HepG2 (cell line): ENCODE results near the gene NHERF2. TPM values are rescaled to one million over a fixed set of nuclear protein-coding genes. Genes with fewer than 3 reads are reported as not detected.

Experiments used
- AHR ChIP-seq: IDR thresholded peaks from 2 replicates; pipeline ENCODE4 v1.6.1; 2018; ENCODE audit warnings: missing genetic modification reagents, missing compliant biosample characterization
- ATF7-NPFF ChIP-seq: sonication (generic); formaldehyde crosslinking; IDR thresholded peaks from 2 replicates; pipeline ENCODE4 v1.8.1; 2023; ENCODE audit warnings: mild to moderate bottlenecking, low read depth, missing genetic modification reagents, moderate library complexity
- KMT2B ChIP-seq: IDR thresholded peaks from 2 replicates; pipeline ENCODE4 v1.6.1; 2016; ENCODE audit warnings: missing genetic modification reagents, missing compliant biosample characterization
- NCOA1 ChIP-seq: sonication (generic); formaldehyde crosslinking; IDR thresholded peaks from 2 replicates; pipeline ENCODE4 v1.9.0; 2021; ENCODE audit warnings: missing genetic modification reagents
- NCOR1 ChIP-seq: fragments of 200-600 bp; sonication (generic); IDR thresholded peaks from 2 replicates; pipeline ENCODE4 v1.7.0; 2017; ENCODE audit warnings: antibody characterized with exemption, low read length, borderline replicate concordance
- TBX3 ChIP-seq: fragments of 450-650 bp; IDR thresholded peaks from 2 replicates; pipeline ENCODE4 v1.6.1; 2017; ENCODE audit warnings: antibody characterized with exemption, mild to moderate bottlenecking, inconsistent platforms, borderline replicate concordance
- ZNF230 ChIP-seq: sonication (generic); formaldehyde crosslinking; IDR thresholded peaks from 2 replicates; pipeline ENCODE4 v1.4.0; 2020; ENCODE audit warnings: mild to moderate bottlenecking, missing genetic modification reagents
- ZNF510 ChIP-seq: sonication (generic); formaldehyde crosslinking; IDR thresholded peaks from 2 replicates; pipeline ENCODE4 v1.4.0; 2020; ENCODE audit warnings: low read depth, mild to moderate bottlenecking, missing genetic modification reagents
- polyA plus RNA-seq, 8 experiments: library from polyadenylated mRNA; depleted of rRNA in 3 of 8; stranded (reverse) in 7 of 8; unstranded in 1 of 8; fragments of >200 nt; fragmentation: Illumina TruSeq in 4 of 8; extraction: Trizol in 4 of 8; gene quantifications; 2 replicates each; pipeline versions ENCODE4 v1.2.1 to v1.2.3, GENCODE V29; 2011 to 2016; ENCODE audit warnings: low read depth in 4 of 8, missing spikeins in 1 of 8, mixed read lengths in 1 of 8; ENCODE audit not compliant: insufficient read depth in 1 of 8
- total RNA-seq, 5 experiments: library from RNA; depleted of rRNA; stranded (reverse); fragments of >200 nt; fragmentation: Illumina TruSeq; extraction: Trizol; gene quantifications; 2 replicates each; pipeline ENCODE4 v1.2.3, GENCODE V29; 2016; ENCODE audit warnings: low read depth in 1 of 5
- TF ChIP-seq, protein P1 (sequence below): sonication (generic); formaldehyde crosslinking; conservative IDR thresholded peaks from 2 replicates; pipeline ENCODE4 v1.4.0; 2020; ENCODE audit warnings: mild to moderate bottlenecking, missing genetic modification reagents, moderate library complexity
- TF ChIP-seq, protein P2 (sequence below): sonication (generic); formaldehyde crosslinking; IDR thresholded peaks from 2 replicates; pipeline ENCODE4 v1.8.1; 2023; ENCODE audit warnings: mild to moderate bottlenecking, missing genetic modification reagents, borderline replicate concordance
- TF ChIP-seq, protein P3 (sequence below): sonication (generic); formaldehyde crosslinking; IDR thresholded peaks from 2 replicates; pipeline ENCODE4 v1.4.0; 2020; ENCODE audit warnings: missing genetic modification reagents; ENCODE audit errors: not compliant biosample characterization
- TF ChIP-seq, protein P4 (sequence below): sonication (generic); formaldehyde crosslinking; IDR thresholded peaks from 2 replicates; pipeline ENCODE4 v1.8.1; 2023; ENCODE audit warnings: missing genetic modification reagents, mild to moderate bottlenecking, borderline replicate concordance
- TF ChIP-seq, protein P5 (sequence below): IDR thresholded peaks from 2 replicates; pipeline ENCODE4 v1.6.1; 2016; ENCODE audit warnings: mild to moderate bottlenecking, missing biosample characterization, missing genetic modification reagents
- TF ChIP-seq, protein P6 (sequence below): sonication (generic); formaldehyde crosslinking; conservative IDR thresholded peaks from 2 replicates; pipeline ENCODE4 v1.4.0; 2020; ENCODE audit warnings: missing genetic modification reagents
- TF ChIP-seq, protein P7 (sequence below): sonication (generic); formaldehyde crosslinking; conservative IDR thresholded peaks from 2 replicates; pipeline ENCODE4 v1.4.0; 2020; ENCODE audit warnings: missing genetic modification reagents

The NHERF2 gene
- total and polyA plus RNA-seq, 2 of the 13 experiments (the other 11 are each of a cell fraction or from before 2014, with no cell fraction given) = 23.7 to 39.3 TPM

DNA sequence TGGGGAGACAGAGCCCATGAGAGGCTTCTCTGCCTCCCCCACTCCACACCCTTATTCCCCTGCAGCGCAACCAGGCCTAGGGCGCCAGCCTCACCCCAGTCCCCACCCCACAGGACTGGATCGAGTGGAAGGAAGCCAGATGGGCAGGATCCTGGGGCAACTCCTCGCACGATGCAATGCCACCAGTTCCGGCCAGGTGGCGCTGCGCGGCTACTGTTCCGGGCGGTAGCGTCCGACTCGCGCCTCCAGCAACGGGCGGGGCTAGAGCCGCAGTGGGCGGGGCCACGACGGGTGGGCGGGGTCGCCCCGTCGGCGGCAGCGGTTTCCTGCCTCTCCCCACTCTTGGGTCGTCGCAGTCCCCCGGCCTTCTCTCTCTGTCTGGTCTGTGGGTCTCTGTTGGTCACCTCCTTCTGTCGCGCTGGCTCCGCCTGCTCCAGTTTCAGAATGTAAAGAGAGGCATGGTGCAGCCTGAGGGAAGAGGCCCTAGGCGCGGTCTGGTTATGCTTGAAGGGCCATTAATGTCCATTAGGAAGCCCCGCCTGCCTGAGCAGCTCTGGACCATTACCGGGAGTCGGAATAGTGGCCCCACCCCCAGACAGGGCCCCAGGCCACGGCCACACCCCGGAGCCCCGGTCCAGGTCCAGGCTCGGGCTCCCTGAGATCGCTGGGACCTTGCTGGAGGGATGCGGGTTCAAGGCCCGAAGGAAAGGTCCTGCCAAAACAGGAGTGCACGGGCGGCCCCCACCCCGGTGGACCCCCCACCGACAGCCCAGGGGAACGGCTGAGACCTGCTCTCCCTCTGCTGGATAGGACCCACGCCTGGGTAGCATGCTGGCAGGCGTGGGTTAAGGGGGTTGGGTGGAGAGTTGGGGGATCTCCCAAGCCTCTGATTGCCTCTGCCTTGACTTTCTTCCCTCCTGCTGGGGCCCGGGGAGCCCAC lies 3.3 kb upstream of the NHERF2 start (continued):
- TF ChIP-seq, protein P1, sequence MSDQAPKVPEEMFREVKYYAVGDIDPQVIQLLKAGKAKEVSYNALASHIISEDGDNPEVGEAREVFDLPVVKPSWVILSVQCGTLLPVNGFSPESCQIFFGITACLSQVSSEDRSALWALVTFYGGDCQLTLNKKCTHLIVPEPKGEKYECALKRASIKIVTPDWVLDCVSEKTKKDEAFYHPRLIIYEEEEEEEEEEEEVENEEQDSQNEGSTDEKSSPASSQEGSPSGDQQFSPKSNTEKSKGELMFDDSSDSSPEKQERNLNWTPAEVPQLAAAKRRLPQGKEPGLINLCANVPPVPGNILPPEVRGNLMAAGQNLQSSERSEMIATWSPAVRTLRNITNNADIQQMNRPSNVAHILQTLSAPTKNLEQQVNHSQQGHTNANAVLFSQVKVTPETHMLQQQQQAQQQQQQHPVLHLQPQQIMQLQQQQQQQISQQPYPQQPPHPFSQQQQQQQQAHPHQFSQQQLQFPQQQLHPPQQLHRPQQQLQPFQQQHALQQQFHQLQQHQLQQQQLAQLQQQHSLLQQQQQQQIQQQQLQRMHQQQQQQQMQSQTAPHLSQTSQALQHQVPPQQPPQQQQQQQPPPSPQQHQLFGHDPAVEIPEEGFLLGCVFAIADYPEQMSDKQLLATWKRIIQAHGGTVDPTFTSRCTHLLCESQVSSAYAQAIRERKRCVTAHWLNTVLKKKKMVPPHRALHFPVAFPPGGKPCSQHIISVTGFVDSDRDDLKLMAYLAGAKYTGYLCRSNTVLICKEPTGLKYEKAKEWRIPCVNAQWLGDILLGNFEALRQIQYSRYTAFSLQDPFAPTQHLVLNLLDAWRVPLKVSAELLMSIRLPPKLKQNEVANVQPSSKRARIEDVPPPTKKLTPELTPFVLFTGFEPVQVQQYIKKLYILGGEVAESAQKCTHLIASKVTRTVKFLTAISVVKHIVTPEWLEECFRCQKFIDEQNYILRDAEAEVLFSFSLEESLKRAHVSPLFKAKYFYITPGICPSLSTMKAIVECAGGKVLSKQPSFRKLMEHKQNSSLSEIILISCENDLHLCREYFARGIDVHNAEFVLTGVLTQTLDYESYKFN (CRISPR knock-in tag) = peak; percentile 20
- TF ChIP-seq ZNF230 (no peak; the same call in 1 of the 2 replicates), NCOR1 (no peak), KMT2B (CRISPR knock-in tag) (no peak; the same call in 1 of the 2 replicates), AHR (no peak), ZNF510 (CRISPR knock-in tag) (0 out of 2 replicates have a peak, but pooled peaks have one; percentile 59), NCOA1 (CRISPR knock-in tag) (no peak), ATF7-NPFF (CRISPR knock-in tag) (no peak), TBX3 (no peak)
- TF ChIP-seq, protein P2, sequence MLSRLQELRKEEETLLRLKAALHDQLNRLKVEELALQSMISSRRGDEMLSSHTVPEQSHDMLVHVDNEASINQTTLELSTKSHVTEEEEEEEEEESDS (CRISPR knock-in tag) = no peak
- TF ChIP-seq, protein P3, sequence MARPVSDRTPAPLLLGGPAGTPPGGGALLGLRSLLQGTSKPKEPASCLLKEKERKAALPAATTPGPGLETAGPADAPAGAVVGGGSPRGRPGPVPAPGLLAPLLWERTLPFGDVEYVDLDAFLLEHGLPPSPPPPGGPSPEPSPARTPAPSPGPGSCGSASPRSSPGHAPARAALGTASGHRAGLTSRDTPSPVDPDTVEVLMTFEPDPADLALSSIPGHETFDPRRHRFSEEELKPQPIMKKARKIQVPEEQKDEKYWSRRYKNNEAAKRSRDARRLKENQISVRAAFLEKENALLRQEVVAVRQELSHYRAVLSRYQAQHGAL (CRISPR knock-in tag) = no peak
- TF ChIP-seq, protein P4, sequence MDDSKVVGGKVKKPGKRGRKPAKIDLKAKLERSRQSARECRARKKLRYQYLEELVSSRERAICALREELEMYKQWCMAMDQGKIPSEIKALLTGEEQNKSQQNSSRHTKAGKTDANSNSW (CRISPR knock-in tag) = no peak
- TF ChIP-seq, protein P5, sequence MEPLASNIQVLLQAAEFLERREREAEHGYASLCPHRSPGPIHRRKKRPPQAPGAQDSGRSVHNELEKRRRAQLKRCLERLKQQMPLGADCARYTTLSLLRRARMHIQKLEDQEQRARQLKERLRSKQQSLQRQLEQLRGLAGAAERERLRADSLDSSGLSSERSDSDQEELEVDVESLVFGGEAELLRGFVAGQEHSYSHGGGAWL (CRISPR knock-in tag) = peak; percentile 26
- TF ChIP-seq, protein P6, sequence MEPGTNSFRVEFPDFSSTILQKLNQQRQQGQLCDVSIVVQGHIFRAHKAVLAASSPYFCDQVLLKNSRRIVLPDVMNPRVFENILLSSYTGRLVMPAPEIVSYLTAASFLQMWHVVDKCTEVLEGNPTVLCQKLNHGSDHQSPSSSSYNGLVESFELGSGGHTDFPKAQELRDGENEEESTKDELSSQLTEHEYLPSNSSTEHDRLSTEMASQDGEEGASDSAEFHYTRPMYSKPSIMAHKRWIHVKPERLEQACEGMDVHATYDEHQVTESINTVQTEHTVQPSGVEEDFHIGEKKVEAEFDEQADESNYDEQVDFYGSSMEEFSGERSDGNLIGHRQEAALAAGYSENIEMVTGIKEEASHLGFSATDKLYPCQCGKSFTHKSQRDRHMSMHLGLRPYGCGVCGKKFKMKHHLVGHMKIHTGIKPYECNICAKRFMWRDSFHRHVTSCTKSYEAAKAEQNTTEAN (CRISPR knock-in tag) = no peak
- TF ChIP-seq, protein P7, sequence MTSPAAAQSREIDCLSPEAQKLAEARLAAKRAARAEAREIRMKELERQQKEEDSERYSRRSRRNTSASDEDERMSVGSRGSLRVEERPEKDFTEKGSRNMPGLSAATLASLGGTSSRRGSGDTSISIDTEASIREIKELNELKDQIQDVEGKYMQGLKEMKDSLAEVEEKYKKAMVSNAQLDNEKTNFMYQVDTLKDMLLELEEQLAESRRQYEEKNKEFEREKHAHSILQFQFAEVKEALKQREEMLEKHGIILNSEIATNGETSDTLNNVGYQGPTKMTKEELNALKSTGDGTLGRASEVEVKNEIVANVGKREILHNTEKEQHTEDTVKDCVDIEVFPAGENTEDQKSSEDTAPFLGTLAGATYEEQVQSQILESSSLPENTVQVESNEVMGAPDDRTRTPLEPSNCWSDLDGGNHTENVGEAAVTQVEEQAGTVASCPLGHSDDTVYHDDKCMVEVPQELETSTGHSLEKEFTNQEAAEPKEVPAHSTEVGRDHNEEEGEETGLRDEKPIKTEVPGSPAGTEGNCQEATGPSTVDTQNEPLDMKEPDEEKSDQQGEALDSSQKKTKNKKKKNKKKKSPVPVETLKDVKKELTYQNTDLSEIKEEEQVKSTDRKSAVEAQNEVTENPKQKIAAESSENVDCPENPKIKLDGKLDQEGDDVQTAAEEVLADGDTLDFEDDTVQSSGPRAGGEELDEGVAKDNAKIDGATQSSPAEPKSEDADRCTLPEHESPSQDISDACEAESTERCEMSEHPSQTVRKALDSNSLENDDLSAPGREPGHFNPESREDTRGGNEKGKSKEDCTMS (CRISPR knock-in tag) = no peak
